IMR-90 (cell line): ENCODE results near the gene ASTN2. TPM values are rescaled to one million over a fixed set of nuclear protein-coding genes. Genes with fewer than 3 reads are reported as not detected.

Experiments used
- ATAC-seq: fragments of 200-7000 bp; cut with Tn5 transposase; 2 replicates; pipeline ENCODE4 v1.9.1; 2020; ENCODE audit warnings: low read depth, mild to moderate bottlenecking, moderate library complexity
- BruUV-seq: library from RNA; stranded (reverse); fragments of 400-500 nt; replicated peaks from 2 replicates; lab custom pipeline; 2021; lab: Mats Ljungman, UMichigan
- CTCF ChIA-PET: fragments of 300-600 bp; formaldehyde crosslinking; extraction: SDS; loops from one replicate; lab custom pipeline; 2021; ENCODE audit warnings: antibody characterized with exemption; lab: Yijun Ruan, JAX
- POLR2A ChIA-PET: fragments of 300-600 bp; sonication (Branson Sonifier 250); formaldehyde crosslinking; loops from one replicate; lab custom pipeline; 2022; ENCODE audit warnings: antibody characterized with exemption; ENCODE audit not compliant: unreplicated experiment; lab: Charles Lee
- DNase-seq: peaks from one replicate; pipeline ENCODE4 v3.0.0; 2013
- H2AFZ ChIP-seq: replicated peaks from 2 replicates; pipeline ENCODE3; 2013; ENCODE audit warnings: low read length, mild to moderate bottlenecking; ENCODE audit not compliant: poor library complexity
- H2AK5ac ChIP-seq: 2 replicates; pipeline ENCODE4 v1.6.1; 2013; ENCODE audit warnings: low read depth, low read length, inconsistent platforms
- H2AK9ac ChIP-seq: replicated peaks from 2 replicates; pipeline ENCODE3; 2013; ENCODE audit warnings: mild to moderate bottlenecking, low read depth, low read length, moderate library complexity; ENCODE audit not compliant: poor library complexity
- H2BK120ac ChIP-seq: 2 replicates; pipeline ENCODE4 v1.6.1; 2013; ENCODE audit warnings: low read depth, low read length, inconsistent platforms
- H2BK15ac ChIP-seq: 3 replicates; pipeline ENCODE4 v1.6.1; 2013; ENCODE audit warnings: low read depth, low read length, inconsistent platforms
- H2BK20ac ChIP-seq: 2 replicates; pipeline ENCODE4 v1.6.1; 2013; ENCODE audit warnings: low read depth, mild to moderate bottlenecking, inconsistent platforms, low read length, moderate library complexity
- H2BK5ac ChIP-seq: 2 replicates; pipeline ENCODE4 v1.6.1; 2013; ENCODE audit warnings: mild to moderate bottlenecking, low read depth, low read length, inconsistent platforms; ENCODE audit not compliant: poor library complexity, severe bottlenecking
- H3K14ac ChIP-seq: replicated peaks from 2 replicates; pipeline ENCODE4 v1.6.1; 2013; ENCODE audit warnings: low read depth, low read length, inconsistent platforms
- H3K18ac ChIP-seq: 2 replicates; pipeline ENCODE4 v1.6.1; 2013; ENCODE audit warnings: low read depth, low read length, control low read depth
- H3K23ac ChIP-seq: 2 replicates; pipeline ENCODE4 v1.6.1; 2013; ENCODE audit warnings: low read depth, low read length, inconsistent platforms
- H3K27ac ChIP-seq: 2 replicates; pipeline ENCODE4 v1.5.1; 2013; ENCODE audit warnings: mild to moderate bottlenecking, control low read depth, low read length; ENCODE audit not compliant: insufficient read depth
- H3K27me3 ChIP-seq: 2 replicates; pipeline ENCODE4 v1.6.1; 2013; ENCODE audit warnings: low read length; ENCODE audit not compliant: control insufficient read depth, insufficient read depth
- H3K36me3 ChIP-seq: 2 replicates; pipeline ENCODE4 v1.6.1; 2013; ENCODE audit warnings: low read length, mixed read lengths; ENCODE audit not compliant: control insufficient read depth, insufficient read depth
- H3K4ac ChIP-seq: 2 replicates; pipeline ENCODE4 v1.6.1; 2013; ENCODE audit warnings: low read depth, low read length, inconsistent platforms
- H3K4me1 ChIP-seq: 2 replicates; pipeline ENCODE4 v1.6.1; 2013; ENCODE audit warnings: low read length, mixed read lengths; ENCODE audit not compliant: control insufficient read depth, insufficient read depth
- H3K4me2 ChIP-seq: 2 replicates; pipeline ENCODE4 v1.6.1; 2013; ENCODE audit warnings: low read depth, mild to moderate bottlenecking, control low read depth, low read length, moderate library complexity
- H3K4me3 ChIP-seq: 2 replicates; pipeline ENCODE4 v1.5.1; 2013; ENCODE audit warnings: low read depth, mild to moderate bottlenecking, control low read depth, low read length, moderate library complexity; ENCODE audit not compliant: insufficient read depth
- H3K56ac ChIP-seq: 2 replicates; pipeline ENCODE4 v1.6.1; 2013; ENCODE audit warnings: low read length, inconsistent platforms; ENCODE audit not compliant: insufficient read depth; ENCODE audit errors: extremely low read depth
- H3K79me1 ChIP-seq, 2 experiments: 2 replicates each; pipeline ENCODE4 v1.6.1; 2013; ENCODE audit warnings: low read length in 2 of 2, inconsistent platforms in 1 of 2, low read depth in 1 of 2
- H3K9ac ChIP-seq: 2 replicates; pipeline ENCODE4 v1.6.1; 2013; ENCODE audit warnings: low read depth, low read length, control low read depth
- H3K9me1 ChIP-seq: 2 replicates; pipeline ENCODE4 v1.6.1; 2013; ENCODE audit warnings: low read length, inconsistent platforms; ENCODE audit not compliant: insufficient read depth
- H3K9me3 ChIP-seq: 2 replicates; pipeline ENCODE4 v1.6.1; 2013; ENCODE audit warnings: low read length; ENCODE audit not compliant: control insufficient read depth, insufficient read depth
- H4K20me1 ChIP-seq: 2 replicates; pipeline ENCODE4 v1.6.1; 2013; ENCODE audit warnings: low read length, inconsistent platforms; ENCODE audit not compliant: insufficient read depth
- H4K5ac ChIP-seq: 2 replicates; pipeline ENCODE4 v1.6.1; 2013; ENCODE audit warnings: mild to moderate bottlenecking, low read depth, low read length, control low read depth
- H4K8ac ChIP-seq, 2 experiments: 2 replicates each; pipeline ENCODE4 v1.6.1; 2013; ENCODE audit warnings: low read depth in 2 of 2, low read length in 2 of 2, control low read depth in 1 of 2, inconsistent platforms in 1 of 2
- H4K91ac ChIP-seq: 2 replicates; pipeline ENCODE4 v1.6.1; 2013; ENCODE audit warnings: low read depth, low read length, inconsistent platforms; ENCODE audit not compliant: insufficient read depth
- BHLHE40 ChIP-seq: fragments of 150-350 bp; IDR thresholded peaks from 2 replicates; pipeline ENCODE4 v1.6.1; 2016; ENCODE audit warnings: mild to moderate bottlenecking, low read depth, low read length
- CEBPB ChIP-seq: IDR thresholded peaks from 2 replicates; pipeline ENCODE4 v1.6.1; 2012; ENCODE audit warnings: low read depth, low read length, improper control_type of control experiment
- CHD1 ChIP-seq: IDR thresholded peaks from 2 replicates; pipeline ENCODE4 v1.6.1; 2012; ENCODE audit warnings: low read depth, low read length, improper control_type of control experiment
- FOS ChIP-seq: fragments of 150-350 bp; IDR thresholded peaks from 2 replicates; pipeline ENCODE4 v1.6.1; 2016; ENCODE audit warnings: low read depth, low read length
- MAFK ChIP-seq: IDR thresholded peaks from 2 replicates; pipeline ENCODE4 v1.6.1; 2012; ENCODE audit warnings: low read depth, low read length, improper control_type of control experiment
- MAZ ChIP-seq: IDR thresholded peaks from 2 replicates; pipeline ENCODE4 v1.6.1; 2012; ENCODE audit warnings: low read depth, mild to moderate bottlenecking, low read length, improper control_type of control experiment, moderate library complexity, borderline replicate concordance
- MXI1 ChIP-seq: IDR thresholded peaks from 2 replicates; pipeline ENCODE4 v1.6.1; 2012; ENCODE audit warnings: low read depth, mild to moderate bottlenecking, low read length, moderate library complexity, borderline replicate concordance
- POLR2A ChIP-seq: IDR thresholded peaks from 2 replicates; pipeline ENCODE4 v1.6.1; 2012; ENCODE audit warnings: mild to moderate bottlenecking, low read depth, low read length
- RAD21 ChIP-seq: IDR thresholded peaks from 2 replicates; pipeline ENCODE4 v1.6.1; 2012; ENCODE audit warnings: low read length, improper control_type of control experiment
- RCOR1 ChIP-seq: IDR thresholded peaks from 2 replicates; pipeline ENCODE4 v1.6.1; 2012; ENCODE audit warnings: mild to moderate bottlenecking, low read length, improper control_type of control experiment; ENCODE audit not compliant: insufficient replicate concordance
- RFX5 ChIP-seq: IDR thresholded peaks from 2 replicates; pipeline ENCODE4 v1.8.0; 2012; ENCODE audit warnings: low read depth, mild to moderate bottlenecking, low read length, moderate library complexity
- SMC3 ChIP-seq: fragments of 150-350 bp; IDR thresholded peaks from 2 replicates; pipeline ENCODE4 v1.6.1; 2016; ENCODE audit warnings: low read depth, mild to moderate bottlenecking, antibody characterized with exemption, low read length, moderate library complexity
- WGBS, 2 experiments: methylation state at CpG; one replicate each; pipeline versions ENCODE4 v1.1.5 to v1.1.7; 2013; ENCODE audit warnings: missing lambda C conversion rate in 2 of 2; ENCODE audit not compliant: insufficient read length in 1 of 2; ENCODE audit errors: extremely low coverage in 2 of 2; 5-methylcytosine and 5-hydroxymethylcytosine counted together
- dilution Hi-C: fragments of 300-500 bp; cut with HindIII; formaldehyde crosslinking; loops from one replicate; pipeline ENCODE4 v1.14.3; 2018; ENCODE audit warnings: low sequenced_read_pairs; ENCODE audit not compliant: unreplicated experiment
- in situ Hi-C: fragments of 300-500 bp; cut with MboI; formaldehyde crosslinking; loops from 3 replicates; pipeline ENCODE4 v1.14.3; 2019; ENCODE audit warnings: low sequenced_read_pairs, inconsistent platforms, mixed read lengths
- intact Hi-C: fragments of 100-400 bp; cut with micrococcal nuclease; formaldehyde crosslinking; loops from 2 replicates; pipeline ENCODE4 v1.10.0; 2022
- polyA plus RNA-seq, 3 experiments: library from polyadenylated mRNA; depleted of rRNA; stranded (reverse); fragments of >200 nt; gene quantifications; 2 replicates each; pipeline ENCODE4 v1.2.3, GENCODE V29; 2012; ENCODE audit warnings: low replicate concordance in 1 of 3
- total RNA-seq: library from RNA; depleted of rRNA; stranded (reverse); fragments of >200 nt; gene quantifications from 2 replicates; pipeline ENCODE4 v1.2.3, GENCODE V29; 2012
- TF ChIP-seq, protein P1 (sequence below): conservative IDR thresholded peaks from 2 replicates; pipeline ENCODE4 v1.5.1; 2012; ENCODE audit warnings: mild to moderate bottlenecking, low read depth, low read length, improper control_type of control experiment

The ASTN2 gene
- total and polyA plus RNA-seq, 2 of the 4 experiments (the other 2 are of a cell fraction): 3.8 to 6.8 TPM

DNA sequence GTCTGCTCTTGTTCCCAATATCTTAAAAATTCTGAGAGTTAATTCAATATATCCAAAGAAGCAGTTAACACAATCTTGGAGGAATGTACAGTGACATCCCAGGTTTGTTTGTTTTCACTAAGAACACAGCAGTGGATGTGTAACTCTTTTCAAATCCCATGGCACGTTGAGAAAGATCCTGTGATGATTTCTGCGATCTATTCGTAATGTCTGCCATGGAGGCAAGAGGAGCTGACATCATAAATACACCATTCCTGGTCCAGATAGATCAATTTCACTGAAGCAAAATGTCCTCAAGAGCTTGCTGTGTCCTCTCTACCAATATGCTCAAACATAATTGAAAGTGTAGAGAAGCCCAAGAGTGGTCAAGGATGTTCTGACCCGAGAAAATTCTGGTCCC lies 980.5 kb downstream of the ASTN2 start:
- no peaks in the 10 kb centered on the region for H3K4me1 ChIP-seq
- H3K9me3 ChIP-seq: no peaks in the 10 kb centered on the region
- H2AK9ac ChIP-seq: no peak overlapping the region
- H3K14ac ChIP-seq: no peak overlapping the region
- intact Hi-C loops: no loop called here
- H3K36me3 ChIP-seq: no peaks in the 10 kb centered on the region
- no peak overlapping the region for H3K27ac ChIP-seq
- H3K4ac ChIP-seq: no peak overlapping the region
- POLR2A ChIA-PET: no interaction called here
- H3K18ac ChIP-seq: no peak overlapping the region
- no peaks in the 10 kb centered on the region for H3K79me1 ChIP-seq
- H4K20me1 ChIP-seq: no peaks in the 10 kb centered on the region
- BruUV-seq: no TSS peak
- no peak overlapping the region for H3K4me2 ChIP-seq
- no peak overlapping the region for H4K91ac ChIP-seq
- no peak overlapping the region for H2BK15ac ChIP-seq
- H4K8ac ChIP-seq: no peak overlapping the region
- H2BK120ac ChIP-seq: no peak overlapping the region
- H2AFZ ChIP-seq: no peak overlapping the region
- no peak overlapping the region for H3K23ac ChIP-seq
- peak; percentile 5 for DNase-seq
- H2AK5ac ChIP-seq: no peak overlapping the region
- H3K9me1 ChIP-seq: no peaks in the 10 kb centered on the region
- no peak overlapping the region for H3K56ac ChIP-seq
- H4K5ac ChIP-seq: no peak overlapping the region
- no peak overlapping the region for H3K9ac ChIP-seq
- dilution Hi-C loops: no loop called here
- CTCF ChIA-PET: no interaction called here
- no peak overlapping the region for H3K4me3 ChIP-seq
- H3K27me3 ChIP-seq: no peaks in the 10 kb centered on the region; the same call in 1 of the 2 replicates
- ATAC-seq: no peak
- no peak overlapping the region for H2BK5ac ChIP-seq
- WGBS, 2 experiments: 0% methylated on average over 1 of the region's 4 CpGs; no CpG with 5 or more reads in 1 of the 2 experiments
- in situ Hi-C loops: no loop called here
- no peak overlapping the region for H2BK20ac ChIP-seq
- TF ChIP-seq CEBPB: no peak
- TF ChIP-seq, protein P1, sequence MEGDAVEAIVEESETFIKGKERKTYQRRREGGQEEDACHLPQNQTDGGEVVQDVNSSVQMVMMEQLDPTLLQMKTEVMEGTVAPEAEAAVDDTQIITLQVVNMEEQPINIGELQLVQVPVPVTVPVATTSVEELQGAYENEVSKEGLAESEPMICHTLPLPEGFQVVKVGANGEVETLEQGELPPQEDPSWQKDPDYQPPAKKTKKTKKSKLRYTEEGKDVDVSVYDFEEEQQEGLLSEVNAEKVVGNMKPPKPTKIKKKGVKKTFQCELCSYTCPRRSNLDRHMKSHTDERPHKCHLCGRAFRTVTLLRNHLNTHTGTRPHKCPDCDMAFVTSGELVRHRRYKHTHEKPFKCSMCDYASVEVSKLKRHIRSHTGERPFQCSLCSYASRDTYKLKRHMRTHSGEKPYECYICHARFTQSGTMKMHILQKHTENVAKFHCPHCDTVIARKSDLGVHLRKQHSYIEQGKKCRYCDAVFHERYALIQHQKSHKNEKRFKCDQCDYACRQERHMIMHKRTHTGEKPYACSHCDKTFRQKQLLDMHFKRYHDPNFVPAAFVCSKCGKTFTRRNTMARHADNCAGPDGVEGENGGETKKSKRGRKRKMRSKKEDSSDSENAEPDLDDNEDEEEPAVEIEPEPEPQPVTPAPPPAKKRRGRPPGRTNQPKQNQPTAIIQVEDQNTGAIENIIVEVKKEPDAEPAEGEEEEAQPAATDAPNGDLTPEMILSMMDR: no peak
- TF ChIP-seq RFX5: no peak
- TF ChIP-seq MAFK: no peak
- TF ChIP-seq FOS: no peak
- TF ChIP-seq RAD21: no peak
- no peak for TF ChIP-seq MXI1
- no peak for TF ChIP-seq POLR2A
- no peak for TF ChIP-seq RCOR1
- TF ChIP-seq SMC3: no peak
- no peak for TF ChIP-seq CHD1
- TF ChIP-seq MAZ: no peak
- no peak for TF ChIP-seq BHLHE40
